HL-60 (cell line): Measurements from ENCODE around the gene DTD2.

Experiments
- GABPA ChIP-seq: IDR thresholded peaks from 2 replicates; pipeline ENCODE4 v1.6.1; 2012; ENCODE audit warnings: low read depth
- POLR2AphosphoS5 ChIP-seq: IDR thresholded peaks from 2 replicates; pipeline ENCODE4 v1.6.1; 2012; ENCODE audit warnings: low read depth
- SPI1 ChIP-seq: IDR thresholded peaks from 2 replicates; pipeline ENCODE4 v1.6.1; 2012; ENCODE audit warnings: low read depth, mild to moderate bottlenecking, borderline replicate concordance
- TF ChIP-seq, protein P1 (sequence below): IDR thresholded peaks from one replicate; pipeline ENCODE4 v1.5.1; 2011; ENCODE audit warnings: low read length, control low read depth, inconsistent platforms; ENCODE audit not compliant: insufficient read depth
- TF ChIP-seq, protein P2 (sequence below): IDR thresholded peaks from 2 replicates; pipeline ENCODE4 v1.6.1; 2012; ENCODE audit warnings: low read depth; ENCODE audit not compliant: insufficient replicate concordance

- TF ChIP-seq, protein P1, sequence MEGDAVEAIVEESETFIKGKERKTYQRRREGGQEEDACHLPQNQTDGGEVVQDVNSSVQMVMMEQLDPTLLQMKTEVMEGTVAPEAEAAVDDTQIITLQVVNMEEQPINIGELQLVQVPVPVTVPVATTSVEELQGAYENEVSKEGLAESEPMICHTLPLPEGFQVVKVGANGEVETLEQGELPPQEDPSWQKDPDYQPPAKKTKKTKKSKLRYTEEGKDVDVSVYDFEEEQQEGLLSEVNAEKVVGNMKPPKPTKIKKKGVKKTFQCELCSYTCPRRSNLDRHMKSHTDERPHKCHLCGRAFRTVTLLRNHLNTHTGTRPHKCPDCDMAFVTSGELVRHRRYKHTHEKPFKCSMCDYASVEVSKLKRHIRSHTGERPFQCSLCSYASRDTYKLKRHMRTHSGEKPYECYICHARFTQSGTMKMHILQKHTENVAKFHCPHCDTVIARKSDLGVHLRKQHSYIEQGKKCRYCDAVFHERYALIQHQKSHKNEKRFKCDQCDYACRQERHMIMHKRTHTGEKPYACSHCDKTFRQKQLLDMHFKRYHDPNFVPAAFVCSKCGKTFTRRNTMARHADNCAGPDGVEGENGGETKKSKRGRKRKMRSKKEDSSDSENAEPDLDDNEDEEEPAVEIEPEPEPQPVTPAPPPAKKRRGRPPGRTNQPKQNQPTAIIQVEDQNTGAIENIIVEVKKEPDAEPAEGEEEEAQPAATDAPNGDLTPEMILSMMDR = no peak
- TF ChIP-seq POLR2AphosphoS5 = no peak
- TF ChIP-seq GABPA = no peak
- TF ChIP-seq, protein P2, sequence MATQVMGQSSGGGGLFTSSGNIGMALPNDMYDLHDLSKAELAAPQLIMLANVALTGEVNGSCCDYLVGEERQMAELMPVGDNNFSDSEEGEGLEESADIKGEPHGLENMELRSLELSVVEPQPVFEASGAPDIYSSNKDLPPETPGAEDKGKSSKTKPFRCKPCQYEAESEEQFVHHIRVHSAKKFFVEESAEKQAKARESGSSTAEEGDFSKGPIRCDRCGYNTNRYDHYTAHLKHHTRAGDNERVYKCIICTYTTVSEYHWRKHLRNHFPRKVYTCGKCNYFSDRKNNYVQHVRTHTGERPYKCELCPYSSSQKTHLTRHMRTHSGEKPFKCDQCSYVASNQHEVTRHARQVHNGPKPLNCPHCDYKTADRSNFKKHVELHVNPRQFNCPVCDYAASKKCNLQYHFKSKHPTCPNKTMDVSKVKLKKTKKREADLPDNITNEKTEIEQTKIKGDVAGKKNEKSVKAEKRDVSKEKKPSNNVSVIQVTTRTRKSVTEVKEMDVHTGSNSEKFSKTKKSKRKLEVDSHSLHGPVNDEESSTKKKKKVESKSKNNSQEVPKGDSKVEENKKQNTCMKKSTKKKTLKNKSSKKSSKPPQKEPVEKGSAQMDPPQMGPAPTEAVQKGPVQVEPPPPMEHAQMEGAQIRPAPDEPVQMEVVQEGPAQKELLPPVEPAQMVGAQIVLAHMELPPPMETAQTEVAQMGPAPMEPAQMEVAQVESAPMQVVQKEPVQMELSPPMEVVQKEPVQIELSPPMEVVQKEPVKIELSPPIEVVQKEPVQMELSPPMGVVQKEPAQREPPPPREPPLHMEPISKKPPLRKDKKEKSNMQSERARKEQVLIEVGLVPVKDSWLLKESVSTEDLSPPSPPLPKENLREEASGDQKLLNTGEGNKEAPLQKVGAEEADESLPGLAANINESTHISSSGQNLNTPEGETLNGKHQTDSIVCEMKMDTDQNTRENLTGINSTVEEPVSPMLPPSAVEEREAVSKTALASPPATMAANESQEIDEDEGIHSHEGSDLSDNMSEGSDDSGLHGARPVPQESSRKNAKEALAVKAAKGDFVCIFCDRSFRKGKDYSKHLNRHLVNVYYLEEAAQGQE = no peak
- TF ChIP-seq SPI1 = no peak
These were observed 15.8 kb downstream of the DTD2 start for GRCh38 chr14:31441273-31442111.
